Fibroblast of lung (primary cell): ENCODE measurements around the gene NAXE.
"Not testable (repeated sequence)": the region's sequence is repeated elsewhere in the genome, so short reads cannot be mapped to it uniquely, and the experiment has no call there.

Source experiments
- EZH2 ChIP-seq: IDR thresholded peaks from 2 replicates; pipeline ENCODE4 v1.5.1; 2012; ENCODE audit warnings: low read length, control low read depth, mild to moderate bottlenecking; ENCODE audit errors: missing control alignments
- TF ChIP-seq, protein P1 (sequence below), 2 donors: IDR thresholded peaks in 1 of 2; conservative IDR thresholded peaks in 1 of 2; 1 replicate in 1 of 2; 2 replicates in 1 of 2; pipeline ENCODE4 v1.5.1; 2011 to 2012; ENCODE audit warnings: low read length in 2 of 2, control low read depth in 1 of 2, inconsistent platforms in 1 of 2, low read depth in 1 of 2, mild to moderate bottlenecking in 1 of 2

GRCh38 chr1:156587927-156588326 is 3.6 kb upstream of the NAXE start:
- TF ChIP-seq EZH2: not testable (repeated sequence)
- TF ChIP-seq, protein P1, sequence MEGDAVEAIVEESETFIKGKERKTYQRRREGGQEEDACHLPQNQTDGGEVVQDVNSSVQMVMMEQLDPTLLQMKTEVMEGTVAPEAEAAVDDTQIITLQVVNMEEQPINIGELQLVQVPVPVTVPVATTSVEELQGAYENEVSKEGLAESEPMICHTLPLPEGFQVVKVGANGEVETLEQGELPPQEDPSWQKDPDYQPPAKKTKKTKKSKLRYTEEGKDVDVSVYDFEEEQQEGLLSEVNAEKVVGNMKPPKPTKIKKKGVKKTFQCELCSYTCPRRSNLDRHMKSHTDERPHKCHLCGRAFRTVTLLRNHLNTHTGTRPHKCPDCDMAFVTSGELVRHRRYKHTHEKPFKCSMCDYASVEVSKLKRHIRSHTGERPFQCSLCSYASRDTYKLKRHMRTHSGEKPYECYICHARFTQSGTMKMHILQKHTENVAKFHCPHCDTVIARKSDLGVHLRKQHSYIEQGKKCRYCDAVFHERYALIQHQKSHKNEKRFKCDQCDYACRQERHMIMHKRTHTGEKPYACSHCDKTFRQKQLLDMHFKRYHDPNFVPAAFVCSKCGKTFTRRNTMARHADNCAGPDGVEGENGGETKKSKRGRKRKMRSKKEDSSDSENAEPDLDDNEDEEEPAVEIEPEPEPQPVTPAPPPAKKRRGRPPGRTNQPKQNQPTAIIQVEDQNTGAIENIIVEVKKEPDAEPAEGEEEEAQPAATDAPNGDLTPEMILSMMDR (conservative IDR thresholded peaks at IDR 0.05 in 1 of 2, IDR thresholded peaks at IDR 0.05 in 1 of 2; ENCODE audit: low read depth in 1 of 2, low read length in 2 of 2): not testable (repeated sequence)
